GM21515 (cell line): ENCODE data around the gene TLE5.

ENCODE experiments used
- ATAC-seq: cut with Tn5 transposase; IDR thresholded peaks from one replicate; pipeline ENCODE4 v1.9.1; 2021; ENCODE audit not compliant: unreplicated experiment

Gene TLE5

DNA sequence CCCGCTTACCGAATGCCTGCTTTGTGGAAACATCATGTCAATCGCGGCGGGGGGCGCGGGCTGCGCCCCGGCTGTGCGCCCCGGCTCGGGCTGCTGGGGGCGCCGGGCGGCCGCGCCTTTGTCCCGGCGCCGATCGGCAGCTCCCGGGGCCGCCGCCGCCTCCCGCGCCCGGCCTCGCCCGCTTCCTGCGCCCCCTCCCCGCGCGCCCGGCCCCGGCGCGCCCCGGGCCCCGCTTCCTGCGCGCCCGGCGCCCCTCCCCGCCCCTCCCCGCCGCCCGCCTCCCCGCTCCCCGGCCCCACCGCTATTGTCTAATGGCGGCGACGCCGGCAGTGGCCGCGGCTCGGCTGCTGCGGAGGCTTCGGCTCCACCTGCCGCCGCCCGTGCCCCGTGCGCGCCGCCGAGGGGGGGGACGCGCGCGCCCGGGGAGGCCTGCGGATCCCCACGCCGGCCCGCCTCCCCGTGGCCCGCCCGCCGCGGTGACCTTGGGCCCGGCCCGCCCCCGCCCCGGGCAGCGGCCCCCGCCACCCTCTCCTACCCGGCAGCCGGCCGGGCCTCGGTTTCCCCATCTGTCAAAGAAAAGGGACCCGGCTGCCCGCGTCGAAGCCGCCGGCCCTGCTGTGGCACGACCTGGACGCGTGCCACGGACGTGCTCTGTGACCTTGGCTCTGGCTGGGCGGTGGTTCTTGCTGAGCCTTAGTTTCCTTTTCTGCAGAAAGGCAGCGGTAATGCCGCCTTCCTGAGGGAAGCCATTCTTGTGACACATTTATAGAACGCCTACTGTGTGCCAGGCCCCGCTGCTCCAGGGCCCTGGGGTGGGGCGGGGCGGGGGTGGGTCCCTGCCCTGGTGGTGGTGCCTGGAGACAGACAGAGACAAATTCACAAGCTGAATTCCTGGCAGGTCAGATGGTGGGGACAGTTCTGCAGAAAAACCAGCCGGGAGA lies at the start of gene TLE5:
TLE5 (minus strand) TSS at position 331 of the 941 bp plus-strand sequence; CDS start at position 36, 295 bp downstream.
- no peak for ATAC-seq

DNA sequence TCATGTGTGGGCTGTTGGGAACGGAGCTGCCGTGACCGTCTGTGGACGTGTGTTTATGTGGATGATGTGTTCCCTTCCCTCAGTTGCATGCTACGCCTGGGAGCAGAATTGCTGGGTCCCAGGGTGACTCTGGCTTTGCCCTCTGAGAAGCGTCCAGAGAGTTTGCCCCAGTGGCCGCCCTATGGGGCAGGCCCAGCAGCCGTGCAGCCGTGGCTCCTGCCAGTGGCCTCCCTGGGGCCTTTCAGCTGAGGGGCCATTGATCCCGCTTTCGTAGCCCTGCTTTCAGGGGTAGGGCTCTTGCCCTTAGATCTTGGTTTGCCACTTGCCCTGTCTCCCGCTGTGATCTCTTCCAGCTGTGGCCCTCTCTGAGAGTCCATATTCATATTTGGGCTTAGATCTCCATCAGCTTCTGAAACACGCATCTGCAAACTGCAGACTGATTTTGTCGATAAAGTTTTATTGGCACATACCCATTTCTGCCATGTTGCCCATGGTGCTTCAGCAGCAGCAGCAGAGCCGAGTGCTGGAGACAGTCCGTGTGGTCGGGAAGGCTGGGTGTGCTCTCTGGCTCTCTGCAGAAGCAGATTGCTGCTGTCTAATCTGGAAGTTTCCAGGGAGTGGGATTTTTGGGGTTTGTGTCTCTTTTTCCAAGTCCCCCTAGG lies 49.4 kb upstream of the TLE5 start:
- no peak for ATAC-seq

DNA sequence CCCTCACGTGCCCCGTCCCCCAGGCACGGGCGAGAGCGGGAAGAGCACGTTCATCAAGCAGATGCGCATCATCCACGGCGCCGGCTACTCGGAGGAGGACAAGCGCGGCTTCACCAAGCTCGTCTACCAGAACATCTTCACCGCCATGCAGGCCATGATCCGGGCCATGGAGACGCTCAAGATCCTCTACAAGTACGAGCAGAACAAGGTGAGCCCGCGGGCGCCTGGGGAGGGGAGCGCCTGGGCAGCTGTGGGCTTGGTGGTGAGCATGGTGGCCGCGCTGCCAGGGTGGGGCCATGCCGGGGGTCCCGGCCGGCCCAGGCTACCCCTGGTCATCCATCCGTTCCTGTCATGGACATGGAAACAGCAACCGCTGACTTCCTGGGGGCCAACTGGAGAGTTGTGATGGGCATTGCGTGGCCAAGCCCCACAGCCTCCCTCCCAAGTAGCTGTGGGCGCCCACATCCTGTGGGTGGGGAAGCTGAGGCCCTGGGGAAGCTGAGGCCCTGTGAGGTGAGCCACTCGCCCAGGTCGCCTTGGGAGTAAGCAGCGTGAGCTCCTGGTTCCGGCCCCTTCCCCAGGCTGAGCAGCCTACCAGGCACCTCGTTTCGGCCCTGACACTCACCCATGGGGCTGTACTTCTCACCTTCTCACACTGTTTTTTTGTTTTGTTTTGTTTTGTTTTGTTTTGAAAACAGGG lies 48.0 kb upstream of the TLE5 start:
- no peak for ATAC-seq

DNA sequence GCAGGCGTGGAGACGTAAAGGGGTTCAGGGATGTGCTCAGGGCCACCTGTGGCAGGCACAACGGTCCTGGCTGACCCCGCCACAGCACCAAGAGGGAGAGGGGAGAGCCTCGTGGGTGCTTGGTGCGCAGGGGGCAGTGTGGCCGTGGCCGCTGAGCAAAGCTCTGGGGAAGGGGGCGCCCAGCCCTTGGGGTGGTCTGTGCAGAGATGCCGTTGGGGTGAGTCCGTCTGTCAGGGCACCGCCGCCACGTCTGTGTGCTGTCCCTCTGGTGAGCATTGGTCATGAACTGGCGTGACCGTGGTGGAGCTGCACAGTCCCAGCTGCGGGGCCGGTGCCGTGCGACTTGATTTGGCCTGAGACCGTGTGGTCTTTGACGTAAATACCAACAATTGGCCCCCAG lies 47.2 kb upstream of the TLE5 start:
- no peak for ATAC-seq

DNA sequence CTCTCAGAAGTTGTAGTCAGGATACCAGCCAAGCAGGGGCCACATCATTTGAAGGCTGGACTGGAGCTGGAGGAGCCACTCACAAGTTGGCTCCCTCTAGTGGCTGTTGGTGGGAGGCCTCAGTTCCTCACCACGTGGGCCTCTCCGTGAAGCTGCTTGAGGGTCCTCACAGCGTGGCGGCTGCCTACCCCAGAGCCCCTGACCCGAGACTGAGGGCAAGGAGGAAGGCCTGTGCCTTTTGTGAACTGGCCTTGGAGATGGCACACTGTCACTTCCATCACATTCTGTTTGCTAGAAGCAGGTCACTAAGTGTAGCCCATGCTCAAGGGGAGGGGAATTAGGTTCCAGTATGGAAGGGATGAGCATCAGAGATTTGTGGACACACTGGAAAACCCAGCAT lies 46.5 kb upstream of the TLE5 start:
- ATAC-seq = no peak

- no peak for ATAC-seq
These were observed 45.4 kb upstream of the TLE5 start for GRCh38 chr19:3107658-3108057.

- no peak for ATAC-seq
These were observed 44.3 kb upstream of the TLE5 start for GRCh38 chr19:3106509-3107141.

GRCh38 chr19:3105641-3106508 lies 43.6 kb upstream of the TLE5 start:
- ATAC-seq = no peak

- no peak for ATAC-seq
These were observed 42.4 kb upstream of the TLE5 start for GRCh38 chr19:3104708-3104983.

DNA sequence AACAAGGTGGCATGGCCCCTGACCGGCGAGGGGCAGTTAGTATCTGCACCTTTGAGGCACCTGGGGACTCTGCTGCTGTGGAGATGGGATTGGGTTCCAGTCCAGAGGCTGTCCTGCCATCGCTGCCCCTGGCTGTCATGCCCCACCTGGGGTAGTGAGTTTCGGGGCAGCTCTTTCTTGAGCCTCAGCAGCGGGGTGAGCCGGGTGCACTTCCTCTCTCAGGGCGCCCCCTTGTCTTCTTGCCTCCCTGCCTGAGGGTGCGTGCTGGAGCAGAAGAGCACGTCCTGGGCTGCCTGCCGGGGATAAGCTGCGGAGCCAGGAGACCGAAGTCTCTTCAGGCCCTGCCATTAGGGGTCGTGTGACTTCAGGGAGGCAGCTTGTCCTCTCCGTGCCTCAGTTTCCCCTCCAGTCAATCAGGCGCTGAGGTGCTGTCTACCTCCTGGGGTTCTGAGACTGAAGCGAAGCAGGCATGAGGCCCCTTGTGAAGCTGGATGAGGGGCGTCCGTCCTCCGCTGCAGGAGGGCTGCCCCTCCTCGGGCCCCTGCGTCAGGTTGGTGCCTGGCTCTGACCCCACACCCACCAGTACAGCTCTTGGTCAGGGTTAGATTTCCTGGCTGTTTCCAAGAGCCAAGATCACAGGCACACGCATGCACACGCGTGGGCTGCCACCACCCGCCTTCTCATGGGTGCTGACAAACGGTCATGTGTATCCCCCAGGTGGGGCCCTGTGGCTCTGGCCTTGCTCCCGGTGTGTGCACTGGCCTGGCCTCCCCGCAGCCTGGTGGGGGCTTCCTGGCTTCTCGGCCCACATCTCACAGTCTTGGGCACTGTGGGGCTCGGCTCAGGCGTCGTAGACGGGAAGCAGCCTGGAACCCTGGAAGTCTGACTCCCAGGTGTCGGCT lies 40.2 kb upstream of the TLE5 start:
- ATAC-seq = no peak

DNA sequence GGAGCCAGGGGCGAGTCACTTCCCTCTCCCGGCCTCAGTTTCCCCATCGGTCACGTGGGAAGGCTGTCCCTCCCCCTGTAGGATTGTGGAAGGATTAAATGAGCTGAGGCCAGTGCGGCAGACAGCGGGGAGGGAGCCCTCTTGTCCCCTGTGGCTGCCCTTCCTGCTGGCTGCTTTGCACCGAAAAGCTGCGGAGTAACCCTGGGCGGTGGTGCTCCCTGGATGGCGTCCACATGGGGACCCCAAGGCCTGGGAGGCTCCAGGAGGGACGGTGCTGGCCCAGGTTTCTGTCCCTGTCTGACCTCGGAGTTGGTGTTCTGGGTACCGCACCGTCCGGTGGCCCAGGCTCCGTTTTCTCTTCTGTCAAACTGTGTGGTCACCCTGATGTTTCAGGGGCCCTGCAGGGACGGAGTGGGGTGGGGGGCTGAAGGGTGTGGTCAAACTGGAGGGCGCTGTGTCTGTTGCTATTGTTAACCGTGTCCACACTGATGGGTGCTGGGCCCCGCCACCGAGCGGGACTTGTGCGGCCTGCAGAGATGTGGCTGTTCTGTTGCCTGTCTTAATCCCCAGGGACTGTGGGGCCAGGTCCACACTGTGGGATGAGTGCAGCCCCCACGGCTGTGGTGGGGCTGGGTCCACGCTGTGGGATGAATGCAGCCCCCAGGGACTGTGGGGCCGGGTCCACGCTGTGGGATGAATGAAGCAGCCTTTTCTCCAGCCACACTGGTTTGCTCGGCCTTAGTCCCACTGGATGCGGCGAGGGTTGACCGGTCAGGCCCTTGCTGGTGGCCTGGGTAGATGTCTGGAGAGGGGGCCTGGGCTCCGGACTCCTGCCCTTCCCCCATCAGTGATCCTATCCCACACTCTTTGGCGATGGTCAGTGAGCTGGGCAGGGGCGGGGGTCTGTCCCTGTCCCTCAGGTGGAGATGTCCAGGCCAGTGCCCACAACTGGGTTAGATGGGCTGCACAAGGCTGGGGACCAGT lies 38.7 kb upstream of the TLE5 start:
- no peak for ATAC-seq

DNA sequence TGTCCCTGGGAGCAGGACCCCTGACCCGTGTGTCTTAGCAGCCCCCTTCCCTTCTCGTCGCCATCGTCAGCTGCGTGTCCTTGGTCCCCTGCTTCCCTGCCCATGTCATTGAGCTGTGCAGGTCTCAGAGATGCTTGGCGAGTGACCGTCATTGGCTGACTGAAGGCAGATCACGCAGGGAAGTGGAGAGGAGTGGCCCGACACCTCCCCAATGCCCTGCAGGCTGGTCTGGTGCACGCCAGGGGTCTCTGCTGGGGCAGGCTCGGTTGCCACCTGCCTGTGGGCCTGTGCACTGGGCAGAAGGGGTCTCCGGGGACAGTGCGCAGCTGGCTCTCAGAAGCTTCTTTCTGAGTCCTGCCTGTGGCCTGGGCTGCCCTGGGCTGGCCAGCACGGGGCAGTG lies 38.0 kb upstream of the TLE5 start:
- ATAC-seq = no peak

GRCh38 chr19:3099347-3100145 lies 37.3 kb upstream of the TLE5 start:
- ATAC-seq = no peak

DNA sequence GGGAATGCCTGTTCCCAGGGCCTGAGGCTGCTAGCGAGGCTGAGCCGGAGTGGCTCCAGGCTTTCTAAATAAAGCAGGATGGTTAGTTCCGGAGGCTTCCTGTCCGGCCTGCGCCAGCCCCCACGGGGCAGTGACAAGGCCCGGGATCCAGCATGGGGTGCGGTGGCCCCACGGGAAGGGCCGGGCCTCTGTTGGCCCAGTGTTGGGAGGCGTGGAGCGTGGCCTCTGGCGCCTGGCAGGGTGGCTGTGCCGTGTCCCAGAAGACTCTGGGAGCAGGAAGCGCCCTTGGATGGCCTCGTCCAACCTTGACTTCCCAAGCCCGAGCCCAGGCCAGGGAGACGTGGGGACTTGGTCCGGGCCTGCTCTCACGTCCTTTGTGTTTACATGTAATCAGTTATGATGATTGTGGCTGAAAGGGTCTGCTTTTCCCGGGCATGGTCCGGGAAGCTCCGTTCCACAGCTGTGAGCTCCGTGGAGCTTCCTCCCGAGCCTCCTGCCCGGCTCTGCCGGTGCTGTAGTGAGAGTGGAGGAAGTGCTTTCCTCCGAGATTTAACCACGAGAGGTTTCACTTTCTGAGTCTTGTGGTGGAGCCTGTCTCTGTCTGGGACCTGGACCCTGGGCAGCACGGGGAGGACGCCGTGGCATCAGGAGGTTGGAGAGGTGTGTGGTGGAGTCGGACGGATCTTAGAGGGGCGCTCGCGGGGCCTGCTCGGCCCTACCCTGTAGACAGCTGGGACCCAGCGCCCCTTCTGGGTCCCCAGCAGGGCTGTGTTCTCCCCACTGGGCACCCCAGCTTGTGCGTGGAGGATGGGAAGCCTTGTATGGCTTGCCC lies 36.4 kb upstream of the TLE5 start:
- ATAC-seq = no peak

DNA sequence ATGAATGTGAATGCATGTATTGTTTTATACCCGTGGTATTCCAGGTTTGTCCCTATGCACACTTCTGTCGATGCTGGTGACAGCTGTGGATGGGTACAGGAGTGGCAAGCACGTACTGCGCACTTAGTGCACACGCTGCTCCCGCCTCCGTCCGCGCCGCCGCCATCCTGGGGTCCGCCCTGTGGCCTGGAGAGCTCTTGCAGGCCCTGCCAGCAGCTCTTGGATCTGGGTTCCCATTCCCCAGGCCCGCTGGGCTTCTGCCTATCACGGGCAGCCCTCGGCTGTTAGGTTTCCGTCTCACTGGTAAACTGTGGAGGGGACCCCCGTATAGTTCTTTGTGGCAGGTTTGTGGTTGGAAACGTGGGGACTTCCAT lies 35.8 kb upstream of the TLE5 start:
- no peak for ATAC-seq

- ATAC-seq = no peak
These were observed 35.2 kb upstream of the TLE5 start for GRCh38 chr19:3097442-3097871.

DNA sequence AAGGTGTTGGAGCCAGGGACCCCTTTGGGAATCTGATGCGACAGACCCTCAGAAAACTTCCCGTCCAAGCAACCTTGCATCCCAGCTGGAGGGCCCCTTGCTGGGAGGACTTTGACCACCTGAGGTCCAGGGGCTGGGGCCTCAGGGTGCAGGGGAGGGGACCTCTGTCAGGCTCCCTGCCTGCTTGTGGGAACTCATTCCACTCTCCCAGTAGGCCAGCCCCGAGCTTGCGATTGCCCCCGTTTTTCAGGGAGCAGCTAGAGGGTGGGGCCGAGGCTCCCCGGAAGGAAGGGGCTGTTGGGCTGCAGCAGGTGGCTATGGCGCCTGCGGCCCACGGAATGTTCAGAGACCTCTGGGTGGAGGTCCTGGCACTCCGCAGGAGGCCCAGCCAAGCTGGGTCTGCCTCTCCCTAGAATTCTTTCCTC lies 34.6 kb upstream of the TLE5 start:
- no peak for ATAC-seq
